Gastroesophageal sphincter (tissue), 3 donors: Measurements from ENCODE around the gene RGL1.

Experiments used
- POLR2A ChIP-seq, 2 donors: fragments of 450-650 bp; IDR thresholded peaks; one replicate each; pipeline ENCODE4 v1.6.1; 2017; ENCODE audit warnings: antibody characterized with exemption in 2 of 2, mild to moderate bottlenecking in 2 of 2, moderate library complexity in 1 of 2
- POLR2AphosphoS5 ChIP-seq: sonication (generic); formaldehyde crosslinking; IDR thresholded peaks from one replicate; pipeline ENCODE4 v1.6.1; 2017; ENCODE audit warnings: antibody characterized with exemption
- TF ChIP-seq, protein P1 (sequence below), 4 experiments: fragments of 200-600 bp in 2 of 4; fragments of 450-650 bp in 2 of 4; sonication (generic) in 1 of 4; IDR thresholded peaks; one replicate each; pipeline ENCODE4 v1.5.1; 2017 to 2019; ENCODE audit warnings: antibody characterized with exemption in 4 of 4, mild to moderate bottlenecking in 2 of 4, moderate library complexity in 2 of 4

DNA sequence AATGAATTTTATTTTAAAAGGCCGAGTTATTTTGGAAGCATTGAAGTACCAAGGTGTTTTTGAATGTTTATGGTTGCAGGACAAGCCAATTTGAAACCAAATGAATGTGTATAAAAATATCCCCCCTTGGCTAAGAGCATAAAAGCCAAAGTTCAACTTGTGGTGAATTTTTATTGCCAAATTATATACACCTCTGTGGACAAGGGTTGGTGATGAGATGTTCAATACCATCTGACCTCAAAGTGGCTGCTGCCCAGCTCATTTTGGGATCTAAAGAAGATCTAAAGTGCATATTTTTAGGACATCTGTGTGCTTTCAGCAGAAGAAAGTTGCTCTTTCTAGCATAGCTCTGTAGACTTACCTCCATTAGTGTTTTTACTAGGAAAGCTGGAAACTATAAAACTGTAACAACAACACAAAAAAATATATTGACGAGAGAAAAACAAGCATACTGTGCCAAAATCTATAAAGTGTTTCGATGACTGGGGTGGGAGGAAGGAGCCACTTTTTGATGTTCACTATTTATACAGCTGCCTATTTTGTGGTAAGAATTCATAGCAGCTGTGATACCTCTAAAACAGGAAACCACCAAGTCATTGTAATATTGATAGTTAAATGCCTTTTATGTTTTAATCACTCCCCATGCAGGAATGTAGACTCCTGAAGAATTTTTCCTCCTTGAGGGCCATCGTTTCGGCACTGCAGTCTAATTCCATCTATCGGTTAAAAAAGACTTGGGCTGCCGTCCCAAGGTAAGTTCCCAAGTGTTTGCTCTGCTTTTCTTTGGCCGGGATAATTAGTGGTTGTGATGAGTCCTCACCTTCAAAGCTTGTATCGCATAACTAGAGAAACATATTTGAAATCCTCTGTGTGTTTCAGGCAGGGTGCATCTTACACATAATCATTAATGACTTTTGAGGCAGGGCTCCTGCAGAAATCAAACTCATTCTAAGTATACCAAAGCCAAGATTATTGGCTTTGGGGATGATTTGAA lies 83.2 kb downstream of the RGL1 start:
- TF ChIP-seq, protein P1, sequence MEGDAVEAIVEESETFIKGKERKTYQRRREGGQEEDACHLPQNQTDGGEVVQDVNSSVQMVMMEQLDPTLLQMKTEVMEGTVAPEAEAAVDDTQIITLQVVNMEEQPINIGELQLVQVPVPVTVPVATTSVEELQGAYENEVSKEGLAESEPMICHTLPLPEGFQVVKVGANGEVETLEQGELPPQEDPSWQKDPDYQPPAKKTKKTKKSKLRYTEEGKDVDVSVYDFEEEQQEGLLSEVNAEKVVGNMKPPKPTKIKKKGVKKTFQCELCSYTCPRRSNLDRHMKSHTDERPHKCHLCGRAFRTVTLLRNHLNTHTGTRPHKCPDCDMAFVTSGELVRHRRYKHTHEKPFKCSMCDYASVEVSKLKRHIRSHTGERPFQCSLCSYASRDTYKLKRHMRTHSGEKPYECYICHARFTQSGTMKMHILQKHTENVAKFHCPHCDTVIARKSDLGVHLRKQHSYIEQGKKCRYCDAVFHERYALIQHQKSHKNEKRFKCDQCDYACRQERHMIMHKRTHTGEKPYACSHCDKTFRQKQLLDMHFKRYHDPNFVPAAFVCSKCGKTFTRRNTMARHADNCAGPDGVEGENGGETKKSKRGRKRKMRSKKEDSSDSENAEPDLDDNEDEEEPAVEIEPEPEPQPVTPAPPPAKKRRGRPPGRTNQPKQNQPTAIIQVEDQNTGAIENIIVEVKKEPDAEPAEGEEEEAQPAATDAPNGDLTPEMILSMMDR (IDR thresholded peaks at IDR 0.05) = no peak
- TF ChIP-seq POLR2A (IDR thresholded peaks at IDR 0.05) (no peak), POLR2AphosphoS5 (no peak)
